Endothelial cell (in vitro differentiated cells): Measurements from ENCODE around the gene SPTY2D1. TPM values are rescaled to one million over a fixed set of nuclear protein-coding genes. Genes with fewer than 3 reads are reported as not detected.
A peak's percentile ranks its signal among the peaks of the same experiment; 100 is the strongest.

Source experiments
- DNase-seq: peaks from one replicate; pipeline ENCODE4 v3.0.0; 2021; ENCODE audit warnings: low spot score
- H3K27ac Mint-ChIP-seq: one replicate; pipeline ENCODE4 v1.8.0; 2021; ENCODE audit warnings: mixed read lengths, inconsistent platforms; ENCODE audit not compliant: unreplicated experiment
- H3K27me3 Mint-ChIP-seq: one replicate; pipeline ENCODE4 v1.8.0; 2021; ENCODE audit warnings: mild to moderate bottlenecking, moderate library complexity, mixed read lengths, inconsistent platforms; ENCODE audit not compliant: unreplicated experiment
- H3K36me3 Mint-ChIP-seq: one replicate; pipeline ENCODE4 v1.8.0; 2021; ENCODE audit warnings: mild to moderate bottlenecking, low read depth, mixed read lengths, inconsistent platforms; ENCODE audit not compliant: unreplicated experiment
- H3K4me1 Mint-ChIP-seq: one replicate; pipeline ENCODE4 v1.8.0; 2021; ENCODE audit warnings: mild to moderate bottlenecking, mixed read lengths, inconsistent platforms; ENCODE audit not compliant: unreplicated experiment
- H3K4me3 Mint-ChIP-seq: one replicate; pipeline ENCODE4 v1.8.0; 2021; ENCODE audit warnings: mild to moderate bottlenecking, mixed read lengths, inconsistent platforms; ENCODE audit not compliant: unreplicated experiment
- H3K9me3 Mint-ChIP-seq: one replicate; pipeline ENCODE4 v1.8.0; 2021; ENCODE audit warnings: mixed read lengths, inconsistent platforms; ENCODE audit not compliant: unreplicated experiment
- CTCF ChIP-seq: fragments of 200-600 bp; sonication (generic); IDR thresholded peaks from one replicate; pipeline ENCODE4 v1.5.0; 2021; ENCODE audit warnings: antibody characterized with exemption; ENCODE audit not compliant: unreplicated experiment
- total RNA-seq: library from RNA; stranded (reverse); fragmentation: NEBNext Ultra II Directional; extraction: Animal tissue kit (Norgen Biotek cat#: 25700); gene quantifications from one replicate; pipeline ENCODE4 v1.2.1, GENCODE V29; 2021; ENCODE audit not compliant: unreplicated experiment

The SPTY2D1 gene
- total RNA-seq, 1 donor from 2014 or later = 19.9 TPM

DNA sequence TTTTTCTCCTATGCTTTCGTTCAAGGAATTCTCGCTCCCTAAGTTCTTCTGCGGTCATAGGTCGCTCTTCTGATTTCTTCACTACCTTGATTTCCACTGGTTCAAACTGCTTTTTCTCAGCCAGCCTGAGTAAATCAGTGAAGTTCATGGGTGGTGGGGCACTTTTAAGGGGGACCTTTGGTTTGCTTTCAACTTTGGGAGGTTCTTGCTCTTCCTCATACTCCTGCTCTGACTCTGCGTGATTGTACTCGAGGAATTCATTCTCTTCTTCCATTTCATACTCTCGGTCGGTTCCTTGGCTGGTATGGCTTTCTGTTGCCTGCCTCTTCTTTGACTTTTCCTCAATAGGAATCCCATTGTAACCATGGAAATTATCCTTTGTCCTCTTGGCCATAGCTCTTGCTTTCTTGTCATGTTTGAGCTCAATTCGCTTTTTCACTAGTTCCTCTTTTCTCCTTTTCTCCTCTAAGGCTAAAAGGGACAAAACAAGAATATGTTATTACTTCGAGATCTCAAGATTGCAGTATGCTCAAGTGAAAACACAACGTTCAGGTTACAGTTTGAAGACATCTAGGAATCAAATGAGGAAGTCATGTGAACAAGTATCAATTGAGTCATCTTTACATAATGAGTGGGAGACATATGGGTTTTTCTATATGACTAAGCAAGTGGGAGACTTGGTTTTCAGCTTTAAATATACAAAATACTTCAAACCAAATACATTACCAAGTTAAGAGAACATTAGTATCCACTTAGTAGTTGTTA lies 18.3 kb downstream of the SPTY2D1 start:
- Mint-ChIP-seq H3K36me3 (peaks cover 14% of the 10 kb centered on the region), H3K27ac (no peak overlapping the region), H3K4me1 (no peaks in the 10 kb centered on the region), H3K27me3 (no peaks in the 10 kb centered on the region), H3K4me3 (peak overlapping the region; percentile 12), H3K9me3 (no peaks in the 10 kb centered on the region)
- no peak for DNase-seq
- no peak for TF ChIP-seq CTCF

- peaks cover 14% of the 10 kb centered on the region for H3K36me3 Mint-ChIP-seq
- TF ChIP-seq CTCF = no peak
- H3K4me3 Mint-ChIP-seq = no peak overlapping the region
- H3K4me1 Mint-ChIP-seq = no peaks in the 10 kb centered on the region
- no peak for DNase-seq
- H3K27me3 Mint-ChIP-seq = no peaks in the 10 kb centered on the region
- H3K9me3 Mint-ChIP-seq = no peaks in the 10 kb centered on the region
- H3K27ac Mint-ChIP-seq = no peak overlapping the region
These were observed 19.5 kb downstream of the SPTY2D1 start for GRCh38 chr11:18614667-18615066.

GRCh38 chr11:18612394-18612793 lies 21.7 kb downstream of the SPTY2D1 start:
- H3K27me3 Mint-ChIP-seq = no peaks in the 10 kb centered on the region
- TF ChIP-seq CTCF = no peak
- no peak overlapping the region for H3K4me3 Mint-ChIP-seq
- H3K4me1 Mint-ChIP-seq = no peaks in the 10 kb centered on the region
- no peak for DNase-seq
- H3K9me3 Mint-ChIP-seq = no peaks in the 10 kb centered on the region
- peaks cover 14% of the 10 kb centered on the region for H3K36me3 Mint-ChIP-seq
- no peak overlapping the region for H3K27ac Mint-ChIP-seq

DNA sequence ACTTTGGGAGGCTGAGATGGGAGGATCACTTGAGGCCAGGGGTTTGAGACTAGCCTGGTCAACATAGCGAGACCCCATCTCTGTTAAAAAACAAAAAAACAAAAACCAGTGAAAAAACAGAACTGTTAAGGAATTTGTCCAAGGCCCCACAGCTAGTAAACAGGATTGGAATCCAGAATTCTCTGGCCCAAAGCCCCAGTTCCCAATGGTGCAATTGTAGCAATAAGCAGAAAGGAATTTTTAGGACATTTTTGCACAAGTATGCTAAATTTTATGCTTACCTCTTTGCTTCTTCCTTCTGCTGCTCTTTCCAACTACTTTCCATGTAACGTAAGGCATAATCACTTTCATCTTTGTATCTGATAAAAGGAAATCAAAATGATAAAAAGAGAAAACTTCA lies 22.9 kb downstream of the SPTY2D1 start:
- no peaks in the 10 kb centered on the region for H3K27me3 Mint-ChIP-seq
- H3K9me3 Mint-ChIP-seq = no peaks in the 10 kb centered on the region
- no peak for DNase-seq
- H3K4me1 Mint-ChIP-seq = no peaks in the 10 kb centered on the region
- H3K27ac Mint-ChIP-seq = no peak overlapping the region
- peaks cover 14% of the 10 kb centered on the region for H3K36me3 Mint-ChIP-seq
- no peak for TF ChIP-seq CTCF
- H3K4me3 Mint-ChIP-seq = no peak overlapping the region

DNA sequence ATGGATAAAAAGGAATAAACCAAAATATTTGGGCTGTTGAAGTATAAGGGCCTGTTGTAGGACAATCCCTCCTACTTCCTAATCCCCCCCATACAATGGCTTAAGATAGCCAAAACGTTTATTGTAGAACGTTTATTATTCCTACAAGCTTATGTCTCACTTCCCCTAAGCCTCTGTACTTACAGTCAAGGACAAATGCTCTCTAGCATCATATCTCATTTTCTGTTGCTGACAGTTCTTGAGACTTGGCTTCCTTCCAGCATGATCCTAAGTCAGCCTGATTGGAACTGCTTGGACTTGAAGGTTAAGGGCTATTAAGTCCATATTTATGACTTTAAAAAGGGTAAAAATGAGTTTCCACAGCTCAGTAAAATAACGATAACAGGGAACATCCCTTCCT lies 25.8 kb downstream of the SPTY2D1 start:
- Mint-ChIP-seq H3K4me1 (no peaks in the 10 kb centered on the region), H3K36me3 (no peaks in the 10 kb centered on the region), H3K27me3 (no peaks in the 10 kb centered on the region), H3K27ac (no peak overlapping the region), H3K9me3 (no peaks in the 10 kb centered on the region), H3K4me3 (no peak overlapping the region)
- DNase-seq = no peak
- TF ChIP-seq CTCF = no peak
